Measurements from ENCODE around the gene TXNRD3. TPM values are rescaled to one million over a fixed set of nuclear protein-coding genes. Genes with fewer than 3 reads are reported as not detected.

Gene TXNRD3
- total and polyA plus RNA-seq, 5 donors from 2014 or later, result 0.22 to 0.81 (median 0.66) TPM

- no peak overlapping the region for H3K27ac ChIP-seq (ENCODE audit: insufficient read depth, low read length, poor library complexity, severe bottlenecking)
- Mint-ChIP-seq H3K9me3 (no peaks in the 10 kb centered on the region), H3K27ac (no peak overlapping the region), H3K27me3 (peaks cover 7% of the 10 kb centered on the region), H3K4me1 (peaks cover 0 to 8% (median 0%) of the 10 kb centered on the region in 4 donors), H3K4me3 (no peak overlapping the region), H3K36me3 (no peaks in the 10 kb centered on the region)
- no peaks in the 10 kb centered on the region for H3K4me1 ChIP-seq (ENCODE audit: control insufficient read depth, insufficient read depth, low read length, poor library complexity, severe bottlenecking)
- peaks cover 5% of the 10 kb centered on the region for H3K27me3 ChIP-seq (ENCODE audit: control insufficient read depth, insufficient read depth, low read length)
- no peaks in the 10 kb centered on the region for H3K9me3 ChIP-seq (ENCODE audit: control insufficient read depth in 2 of 2, low read length in 2 of 2)
- H3K4me3 ChIP-seq (ENCODE audit: low read depth, low read length), result no peak overlapping the region
- H3K36me3 ChIP-seq (ENCODE audit: control insufficient read depth, insufficient read depth, low read length), result no peaks in the 10 kb centered on the region
- no peak for DNase-seq
- no peak for ATAC-seq (ENCODE audit: low read depth in 2 of 2)
Measured at GRCh38 chr3:126616931-126617330, 38.0 kb downstream of the TXNRD3 start.

GRCh38 chr3:126613479-126614188 lies 41.3 kb downstream of the TXNRD3 start:
- H3K4me1 ChIP-seq (ENCODE audit: control insufficient read depth, insufficient read depth, low read length, poor library complexity, severe bottlenecking), result no peaks in the 10 kb centered on the region
- DNase-seq (no peak), ATAC-seq (ENCODE audit: low read depth in 2 of 2) (no peak)
- H3K27me3 ChIP-seq (ENCODE audit: control insufficient read depth, insufficient read depth, low read length), result peaks cover 2% of the 10 kb centered on the region
- no peak overlapping the region for H3K27ac Mint-ChIP-seq
- no peaks in the 10 kb centered on the region for H3K9me3 ChIP-seq (ENCODE audit: control insufficient read depth in 2 of 2, low read length in 2 of 2)
- no peaks in the 10 kb centered on the region for H3K9me3 Mint-ChIP-seq
- H3K4me1 Mint-ChIP-seq, result peaks cover 0 to 8% (median 0%) of the 10 kb centered on the region in 4 donors
- H3K36me3 ChIP-seq (ENCODE audit: control insufficient read depth, insufficient read depth, low read length), result no peaks in the 10 kb centered on the region
- no peak overlapping the region for H3K4me3 ChIP-seq (ENCODE audit: low read depth, low read length)
- no peak overlapping the region for H3K4me3 Mint-ChIP-seq
- H3K27me3 Mint-ChIP-seq, result peaks cover 11% of the 10 kb centered on the region
- H3K36me3 Mint-ChIP-seq, result no peaks in the 10 kb centered on the region
- no peak overlapping the region for H3K27ac ChIP-seq (ENCODE audit: insufficient read depth, low read length, poor library complexity, severe bottlenecking)

GRCh38 chr3:126612479-126613205 lies 42.3 kb downstream of the TXNRD3 start:
- Mint-ChIP-seq H3K4me3 (no peak overlapping the region), H3K4me1 (peaks cover 0 to 8% (median 0%) of the 10 kb centered on the region in 4 donors), H3K27ac (no peak overlapping the region), H3K27me3 (peaks cover 8% of the 10 kb centered on the region), H3K36me3 (no peaks in the 10 kb centered on the region), H3K9me3 (no peaks in the 10 kb centered on the region)
- ATAC-seq (ENCODE audit: low read depth in 2 of 2) (no peak), DNase-seq (peak in 1 of 3 donors; percentile 7)
- Histone ChIP-seq H3K27ac (ENCODE audit: insufficient read depth, low read length, poor library complexity, severe bottlenecking) (no peak overlapping the region), H3K27me3 (ENCODE audit: control insufficient read depth, insufficient read depth, low read length) (peaks cover 2% of the 10 kb centered on the region), H3K4me1 (ENCODE audit: control insufficient read depth, insufficient read depth, low read length, poor library complexity, severe bottlenecking) (no peaks in the 10 kb centered on the region), H3K9me3 (ENCODE audit: control insufficient read depth in 2 of 2, low read length in 2 of 2) (no peaks in the 10 kb centered on the region), H3K4me3 (ENCODE audit: low read depth, low read length) (no peak overlapping the region), H3K36me3 (ENCODE audit: control insufficient read depth, insufficient read depth, low read length) (no peaks in the 10 kb centered on the region)

- DNase-seq (no peak), ATAC-seq (ENCODE audit: low read depth in 2 of 2) (no peak)
- no peak overlapping the region for H3K27ac ChIP-seq (ENCODE audit: insufficient read depth, low read length, poor library complexity, severe bottlenecking)
- H3K9me3 ChIP-seq (ENCODE audit: control insufficient read depth in 2 of 2, low read length in 2 of 2), result no peaks in the 10 kb centered on the region
- H3K4me1 ChIP-seq (ENCODE audit: control insufficient read depth, insufficient read depth, low read length, poor library complexity, severe bottlenecking), result no peaks in the 10 kb centered on the region
- peaks cover 0 to 2% (median 0%) of the 10 kb centered on the region in 7 donors for H3K9me3 Mint-ChIP-seq
- no peak overlapping the region for H3K4me3 Mint-ChIP-seq
- H3K27ac Mint-ChIP-seq, result no peak overlapping the region
- H3K36me3 ChIP-seq (ENCODE audit: control insufficient read depth, insufficient read depth, low read length), result no peaks in the 10 kb centered on the region
- H3K36me3 Mint-ChIP-seq, result no peaks in the 10 kb centered on the region
- H3K4me3 ChIP-seq (ENCODE audit: low read depth, low read length), result no peak overlapping the region
- H3K27me3 ChIP-seq (ENCODE audit: control insufficient read depth, insufficient read depth, low read length), result no peaks in the 10 kb centered on the region
- peaks cover 9% of the 10 kb centered on the region for H3K27me3 Mint-ChIP-seq
- peaks cover 0 to 8% (median 0%) of the 10 kb centered on the region in 4 donors for H3K4me1 Mint-ChIP-seq
Measured at GRCh38 chr3:126609909-126610308, 45.0 kb downstream of the TXNRD3 start.

GRCh38 chr3:126607214-126607908 lies 47.6 kb downstream of the TXNRD3 start:
- Mint-ChIP-seq H3K4me1 (peaks cover 0 to 2% (median 0%) of the 10 kb centered on the region in 4 donors), H3K27ac (no peak overlapping the region), H3K27me3 (peaks cover 9% of the 10 kb centered on the region), H3K9me3 (peaks cover 0 to 2% (median 0%) of the 10 kb centered on the region in 7 donors), H3K4me3 (no peak overlapping the region), H3K36me3 (no peaks in the 10 kb centered on the region)
- peak in 1 of 3 donors; percentile 45 for DNase-seq
- no peaks in the 10 kb centered on the region for H3K9me3 ChIP-seq (ENCODE audit: control insufficient read depth in 2 of 2, low read length in 2 of 2)
- H3K36me3 ChIP-seq (ENCODE audit: control insufficient read depth, insufficient read depth, low read length), result no peaks in the 10 kb centered on the region
- H3K27ac ChIP-seq (ENCODE audit: insufficient read depth, low read length, poor library complexity, severe bottlenecking), result no peak overlapping the region
- ATAC-seq (ENCODE audit: low read depth in 2 of 2), result no peak
- no peak overlapping the region for H3K4me3 ChIP-seq (ENCODE audit: low read depth, low read length)
- no peaks in the 10 kb centered on the region for H3K4me1 ChIP-seq (ENCODE audit: control insufficient read depth, insufficient read depth, low read length, poor library complexity, severe bottlenecking)
- H3K27me3 ChIP-seq (ENCODE audit: control insufficient read depth, insufficient read depth, low read length), result no peaks in the 10 kb centered on the region

- H3K4me1 ChIP-seq (ENCODE audit: control insufficient read depth, insufficient read depth, low read length, poor library complexity, severe bottlenecking), result no peaks in the 10 kb centered on the region
- H3K4me3 ChIP-seq (ENCODE audit: low read depth, low read length), result no peak overlapping the region
- ATAC-seq (ENCODE audit: low read depth in 2 of 2) (no peak), DNase-seq (no peak)
- Mint-ChIP-seq H3K27ac (no peak overlapping the region), H3K9me3 (peaks cover 0 to 5% (median 0%) of the 10 kb centered on the region in 7 donors), H3K36me3 (no peaks in the 10 kb centered on the region), H3K4me1 (no peaks in the 10 kb centered on the region), H3K4me3 (no peak overlapping the region), H3K27me3 (peaks cover 5% of the 10 kb centered on the region)
- no peaks in the 10 kb centered on the region for H3K36me3 ChIP-seq (ENCODE audit: control insufficient read depth, insufficient read depth, low read length)
- no peaks in the 10 kb centered on the region for H3K9me3 ChIP-seq (ENCODE audit: control insufficient read depth in 2 of 2, low read length in 2 of 2)
- no peaks in the 10 kb centered on the region for H3K27me3 ChIP-seq (ENCODE audit: control insufficient read depth, insufficient read depth, low read length)
- H3K27ac ChIP-seq (ENCODE audit: insufficient read depth, low read length, poor library complexity, severe bottlenecking), result no peak overlapping the region
Measured at GRCh38 chr3:126606001-126606400, 48.9 kb downstream of the TXNRD3 start.

- H3K4me1 ChIP-seq (ENCODE audit: control insufficient read depth, insufficient read depth, low read length, poor library complexity, severe bottlenecking), result no peaks in the 10 kb centered on the region
- H3K27me3 ChIP-seq (ENCODE audit: control insufficient read depth, insufficient read depth, low read length), result no peaks in the 10 kb centered on the region
- no peaks in the 10 kb centered on the region for H3K9me3 ChIP-seq (ENCODE audit: control insufficient read depth in 2 of 2, low read length in 2 of 2)
- ATAC-seq (ENCODE audit: low read depth in 2 of 2), result no peak
- H3K36me3 Mint-ChIP-seq, result no peaks in the 10 kb centered on the region
- no peak overlapping the region for H3K27ac Mint-ChIP-seq
- DNase-seq, result no peak
- H3K27ac ChIP-seq (ENCODE audit: insufficient read depth, low read length, poor library complexity, severe bottlenecking), result no peak overlapping the region
- H3K4me3 Mint-ChIP-seq, result no peak overlapping the region
- no peaks in the 10 kb centered on the region for H3K4me1 Mint-ChIP-seq
- no peaks in the 10 kb centered on the region for H3K36me3 ChIP-seq (ENCODE audit: control insufficient read depth, insufficient read depth, low read length)
- H3K4me3 ChIP-seq (ENCODE audit: low read depth, low read length), result no peak overlapping the region
- H3K27me3 Mint-ChIP-seq, result peaks cover 8% of the 10 kb centered on the region
- H3K9me3 Mint-ChIP-seq, result peaks cover 0 to 7% (median 0%) of the 10 kb centered on the region in 7 donors
Measured at GRCh38 chr3:126604691-126605090, 50.2 kb downstream of the TXNRD3 start.
